Esophagus muscularis mucosa (tissue), 4 donors: ENCODE measurements around the gene ZDHHC8.

Experiments used
- CTCF ChIP-seq, 3 experiments: fragments of 200-600 bp in 2 of 3; fragments of 450-650 bp in 1 of 3; sonication (generic) in 2 of 3; IDR thresholded peaks; one replicate each; pipeline ENCODE4 v1.5.1; 2017 to 2019; ENCODE audit warnings: antibody characterized with exemption in 3 of 3, mild to moderate bottlenecking in 2 of 3, moderate library complexity in 1 of 3
- EP300 ChIP-seq: sonication (generic); formaldehyde crosslinking; IDR thresholded peaks from one replicate; pipeline ENCODE4 v1.6.1; 2017; ENCODE audit warnings: antibody characterized with exemption
- POLR2A ChIP-seq: fragments of 450-650 bp; IDR thresholded peaks from one replicate; pipeline ENCODE4 v1.6.1; 2017; ENCODE audit warnings: antibody characterized with exemption, moderate library complexity, mild to moderate bottlenecking, low read depth
- POLR2AphosphoS5 ChIP-seq, 2 donors: sonication (generic); formaldehyde crosslinking; IDR thresholded peaks; one replicate each; pipeline ENCODE4 v1.6.1; 2017; ENCODE audit warnings: antibody characterized with exemption in 2 of 2

DNA sequence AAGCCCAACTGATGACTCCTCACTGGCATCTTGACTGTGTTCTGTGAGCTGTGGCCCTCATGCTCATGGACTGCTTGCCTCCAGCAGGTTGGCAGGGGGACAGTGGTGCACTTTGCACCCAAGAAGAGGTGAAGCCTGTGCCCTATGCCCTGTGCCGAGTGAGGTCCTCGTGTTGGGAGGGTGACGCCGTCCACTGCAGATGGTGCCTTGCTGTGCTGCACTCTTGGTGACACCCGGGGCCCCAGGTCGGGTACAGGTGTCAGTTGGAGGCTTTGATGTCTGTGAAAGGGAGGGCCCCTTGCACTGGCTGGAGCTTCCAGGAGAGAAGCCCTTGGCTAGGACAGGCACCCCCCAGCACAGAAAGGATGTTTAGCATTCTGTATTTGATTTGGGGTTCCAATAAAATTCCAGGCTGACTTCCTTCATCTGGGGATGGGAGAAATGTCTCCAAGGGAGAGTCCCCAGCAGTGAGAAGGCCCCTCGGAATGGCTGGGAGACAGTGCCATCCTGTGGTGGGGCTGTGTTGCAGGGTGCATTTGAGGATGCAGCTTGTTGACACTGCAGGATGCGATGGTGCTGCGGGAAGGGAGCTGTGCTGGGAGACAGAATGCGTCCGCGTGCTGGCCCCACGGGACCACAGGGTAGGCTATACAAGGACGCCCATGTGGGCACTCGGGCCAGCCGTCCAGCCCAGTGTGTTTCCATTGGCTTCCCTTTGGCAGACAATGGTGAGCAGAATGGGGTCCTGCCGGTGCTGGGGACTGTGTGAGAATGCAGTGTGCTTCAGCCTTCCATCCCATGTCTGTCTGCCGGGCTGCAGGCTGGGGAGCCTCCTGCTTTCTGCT, 2.5 kb upstream of the ZDHHC8 start:
- TF ChIP-seq CTCF (IDR thresholded peaks at IDR 0.05) (peak in 2 of 3 experiments; percentile 13 to 27), POLR2AphosphoS5 (IDR thresholded peaks at IDR 0.05) (no peak), EP300 (no peak), POLR2A (no peak)
